HL-60 (cell line): Measurements from ENCODE around the gene ELAC2.

Source experiments
- DNase-seq, 2 experiments: peaks; one replicate each; pipeline ENCODE4 v3.0.0-alpha.2; 2010 to 2020; ENCODE audit warnings: low read depth in 1 of 2, low spot score in 1 of 2
- H3K27ac ChIP-seq: fragments of 250-450 bp; sonication (Bioruptor Pico); replicated peaks from 2 replicates; pipeline ENCODE4 v1.5.1; 2020; ENCODE audit warnings: mild to moderate bottlenecking, moderate library complexity
- H3K27me3 ChIP-seq: fragments of 250-450 bp; sonication (Bioruptor Pico); 2 replicates; pipeline ENCODE4 v1.5.1; 2021; ENCODE audit warnings: mild to moderate bottlenecking, moderate library complexity; ENCODE audit not compliant: insufficient read depth, poor library complexity, severe bottlenecking
- H3K4me3 ChIP-seq: replicated peaks from 2 replicates; pipeline ENCODE4 v1.5.1; 2011; ENCODE audit warnings: mild to moderate bottlenecking, control low read depth, low read length; ENCODE audit not compliant: insufficient read depth
- GABPA ChIP-seq: IDR thresholded peaks from 2 replicates; pipeline ENCODE4 v1.6.1; 2012; ENCODE audit warnings: low read depth
- POLR2AphosphoS5 ChIP-seq: IDR thresholded peaks from 2 replicates; pipeline ENCODE4 v1.6.1; 2012; ENCODE audit warnings: low read depth
- SPI1 ChIP-seq: IDR thresholded peaks from 2 replicates; pipeline ENCODE4 v1.6.1; 2012; ENCODE audit warnings: low read depth, mild to moderate bottlenecking, borderline replicate concordance
- TF ChIP-seq, protein P1 (sequence below): IDR thresholded peaks from 2 replicates; pipeline ENCODE4 v1.6.1; 2012; ENCODE audit warnings: low read depth; ENCODE audit not compliant: insufficient replicate concordance
- TF ChIP-seq, protein P2 (sequence below): IDR thresholded peaks from one replicate; pipeline ENCODE4 v1.5.1; 2011; ENCODE audit warnings: low read length, control low read depth, inconsistent platforms; ENCODE audit not compliant: insufficient read depth

Gene ELAC2

DNA sequence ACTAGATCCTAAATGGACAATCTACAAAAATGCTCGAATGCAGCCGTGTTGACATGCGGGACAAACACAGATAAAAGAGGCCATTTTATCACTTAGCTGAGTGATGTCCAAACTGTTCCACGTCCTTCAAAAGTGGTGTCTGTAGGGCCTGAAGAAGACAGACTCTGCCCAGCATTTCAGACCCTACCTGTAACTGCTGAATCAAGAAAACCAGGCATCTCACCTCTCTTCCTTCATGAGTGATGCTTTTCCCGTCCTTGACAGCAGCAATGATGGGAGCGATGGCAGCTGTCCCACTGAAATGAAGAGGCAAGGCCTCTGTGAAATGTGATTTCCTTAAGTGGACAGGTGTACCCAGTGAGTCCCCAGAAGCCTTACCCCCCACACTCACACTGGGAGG, 12.3 kb downstream of the ELAC2 start:
- Histone ChIP-seq H3K4me3 (no peak overlapping the region), H3K27ac (no peak overlapping the region), H3K27me3 (no peaks in the 10 kb centered on the region)
- TF ChIP-seq SPI1 (no peak), POLR2AphosphoS5 (no peak), GABPA (no peak)
- TF ChIP-seq, protein P1, sequence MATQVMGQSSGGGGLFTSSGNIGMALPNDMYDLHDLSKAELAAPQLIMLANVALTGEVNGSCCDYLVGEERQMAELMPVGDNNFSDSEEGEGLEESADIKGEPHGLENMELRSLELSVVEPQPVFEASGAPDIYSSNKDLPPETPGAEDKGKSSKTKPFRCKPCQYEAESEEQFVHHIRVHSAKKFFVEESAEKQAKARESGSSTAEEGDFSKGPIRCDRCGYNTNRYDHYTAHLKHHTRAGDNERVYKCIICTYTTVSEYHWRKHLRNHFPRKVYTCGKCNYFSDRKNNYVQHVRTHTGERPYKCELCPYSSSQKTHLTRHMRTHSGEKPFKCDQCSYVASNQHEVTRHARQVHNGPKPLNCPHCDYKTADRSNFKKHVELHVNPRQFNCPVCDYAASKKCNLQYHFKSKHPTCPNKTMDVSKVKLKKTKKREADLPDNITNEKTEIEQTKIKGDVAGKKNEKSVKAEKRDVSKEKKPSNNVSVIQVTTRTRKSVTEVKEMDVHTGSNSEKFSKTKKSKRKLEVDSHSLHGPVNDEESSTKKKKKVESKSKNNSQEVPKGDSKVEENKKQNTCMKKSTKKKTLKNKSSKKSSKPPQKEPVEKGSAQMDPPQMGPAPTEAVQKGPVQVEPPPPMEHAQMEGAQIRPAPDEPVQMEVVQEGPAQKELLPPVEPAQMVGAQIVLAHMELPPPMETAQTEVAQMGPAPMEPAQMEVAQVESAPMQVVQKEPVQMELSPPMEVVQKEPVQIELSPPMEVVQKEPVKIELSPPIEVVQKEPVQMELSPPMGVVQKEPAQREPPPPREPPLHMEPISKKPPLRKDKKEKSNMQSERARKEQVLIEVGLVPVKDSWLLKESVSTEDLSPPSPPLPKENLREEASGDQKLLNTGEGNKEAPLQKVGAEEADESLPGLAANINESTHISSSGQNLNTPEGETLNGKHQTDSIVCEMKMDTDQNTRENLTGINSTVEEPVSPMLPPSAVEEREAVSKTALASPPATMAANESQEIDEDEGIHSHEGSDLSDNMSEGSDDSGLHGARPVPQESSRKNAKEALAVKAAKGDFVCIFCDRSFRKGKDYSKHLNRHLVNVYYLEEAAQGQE: no peak
- TF ChIP-seq, protein P2, sequence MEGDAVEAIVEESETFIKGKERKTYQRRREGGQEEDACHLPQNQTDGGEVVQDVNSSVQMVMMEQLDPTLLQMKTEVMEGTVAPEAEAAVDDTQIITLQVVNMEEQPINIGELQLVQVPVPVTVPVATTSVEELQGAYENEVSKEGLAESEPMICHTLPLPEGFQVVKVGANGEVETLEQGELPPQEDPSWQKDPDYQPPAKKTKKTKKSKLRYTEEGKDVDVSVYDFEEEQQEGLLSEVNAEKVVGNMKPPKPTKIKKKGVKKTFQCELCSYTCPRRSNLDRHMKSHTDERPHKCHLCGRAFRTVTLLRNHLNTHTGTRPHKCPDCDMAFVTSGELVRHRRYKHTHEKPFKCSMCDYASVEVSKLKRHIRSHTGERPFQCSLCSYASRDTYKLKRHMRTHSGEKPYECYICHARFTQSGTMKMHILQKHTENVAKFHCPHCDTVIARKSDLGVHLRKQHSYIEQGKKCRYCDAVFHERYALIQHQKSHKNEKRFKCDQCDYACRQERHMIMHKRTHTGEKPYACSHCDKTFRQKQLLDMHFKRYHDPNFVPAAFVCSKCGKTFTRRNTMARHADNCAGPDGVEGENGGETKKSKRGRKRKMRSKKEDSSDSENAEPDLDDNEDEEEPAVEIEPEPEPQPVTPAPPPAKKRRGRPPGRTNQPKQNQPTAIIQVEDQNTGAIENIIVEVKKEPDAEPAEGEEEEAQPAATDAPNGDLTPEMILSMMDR: no peak
- no peak for DNase-seq

DNA sequence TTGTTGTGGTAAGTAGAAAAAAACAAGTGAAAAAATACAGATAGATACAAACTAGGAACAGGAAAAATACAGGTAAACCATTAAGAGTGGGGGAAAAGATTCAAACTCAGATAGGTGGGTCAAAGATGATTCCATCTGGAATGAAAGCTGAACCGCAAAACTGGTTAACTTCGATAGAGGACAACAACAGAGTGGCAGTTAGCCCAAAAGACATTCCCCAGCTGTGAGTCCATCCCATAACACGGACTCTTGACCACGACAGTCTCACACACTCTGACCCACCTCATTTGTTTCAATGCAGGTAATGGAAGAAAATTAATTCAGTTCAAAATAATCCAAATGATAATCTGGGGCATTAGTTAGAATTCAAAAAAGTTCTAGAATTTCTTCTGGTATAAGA, 13.5 kb downstream of the ELAC2 start:
- no peak for DNase-seq
- TF ChIP-seq, protein P2: no peak
- no peak for TF ChIP-seq POLR2AphosphoS5
- no peak for TF ChIP-seq SPI1
- TF ChIP-seq GABPA: no peak
- TF ChIP-seq, protein P1: no peak
- Histone ChIP-seq H3K27ac (no peak overlapping the region), H3K4me3 (no peak overlapping the region), H3K27me3 (no peaks in the 10 kb centered on the region)

DNA sequence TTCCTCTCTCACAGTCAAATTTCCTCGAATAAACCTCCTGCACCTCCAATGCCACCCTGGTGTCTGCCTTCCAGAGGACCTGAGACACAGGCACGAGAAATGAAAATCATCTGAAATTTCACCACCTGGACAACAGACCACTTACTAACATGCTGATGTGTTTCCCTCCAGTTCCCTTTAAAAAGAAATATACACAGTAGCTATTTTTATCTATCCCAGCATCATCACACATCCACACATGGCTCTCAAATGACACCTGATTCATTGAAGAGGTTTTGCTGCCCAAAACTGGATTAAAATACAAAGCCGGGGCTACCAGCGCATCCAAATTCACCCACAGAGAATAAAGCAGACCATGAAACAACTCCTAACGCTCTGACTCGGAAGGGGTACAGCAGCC, 13.9 kb downstream of the ELAC2 start:
- no peak overlapping the region for H3K27ac ChIP-seq

More for the DNA sequence above, 13.9 kb downstream of the ELAC2 start:
- TF ChIP-seq GABPA (no peak), SPI1 (no peak), POLR2AphosphoS5 (no peak)
- TF ChIP-seq, protein P2: no peak
- TF ChIP-seq, protein P1: no peak
- no peaks in the 10 kb centered on the region for H3K27me3 ChIP-seq
- DNase-seq: no peak
- no peak overlapping the region for H3K4me3 ChIP-seq
